CD14-positive monocyte (primary cell): ENCODE measurements around the gene NKAIN2. TPM values are rescaled to one million over a fixed set of nuclear protein-coding genes. Genes with fewer than 3 reads are reported as not detected.

Experiments used
- DNase-seq, 3 donors: peaks; one replicate each; pipeline ENCODE4 v3.0.0-alpha.2; 2011 to 2022
- H2AFZ ChIP-seq: 2 replicates; pipeline ENCODE4 v1.6.0; 2012; ENCODE audit warnings: mild to moderate bottlenecking, low read depth, low read length, inconsistent platforms; ENCODE audit not compliant: insufficient read depth, poor library complexity, severe bottlenecking
- H3K27ac ChIP-seq, 2 donors: 1 replicate in 1 of 2; 2 replicates in 1 of 2; pipeline ENCODE4 v1.5.1; 2012 to 2013; ENCODE audit warnings: low read length in 2 of 2, control low read depth in 1 of 2, inconsistent platforms in 1 of 2, low read depth in 1 of 2, mild to moderate bottlenecking in 1 of 2
- H3K27me3 ChIP-seq, 2 donors: one replicate each; pipeline versions ENCODE4 v1.6.0 to v1.6.1; 2011 to 2013; ENCODE audit warnings: low read length in 2 of 2; ENCODE audit not compliant: control insufficient read depth in 2 of 2, insufficient read depth in 2 of 2
- H3K36me3 ChIP-seq, 2 donors: replicated peaks in 1 of 2; 1 replicate in 1 of 2; 2 replicates in 1 of 2; pipeline versions ENCODE4 v1.5.1 to v1.6.1; 2012 to 2013; ENCODE audit warnings: low read length in 2 of 2, control low read depth in 1 of 2, inconsistent platforms in 1 of 2, mild to moderate bottlenecking in 1 of 2; ENCODE audit not compliant: insufficient read depth in 2 of 2, control insufficient read depth in 1 of 2
- H3K4me1 ChIP-seq, 2 donors: 1 replicate in 1 of 2; 2 replicates in 1 of 2; pipeline versions ENCODE4 v1.5.1 to v1.6.1; 2012 to 2013; ENCODE audit warnings: low read length in 2 of 2, control low read depth in 1 of 2, inconsistent platforms in 1 of 2, mild to moderate bottlenecking in 1 of 2, moderate library complexity in 1 of 2; ENCODE audit not compliant: insufficient read depth in 2 of 2, control insufficient read depth in 1 of 2
- H3K4me2 ChIP-seq: replicated peaks from 2 replicates; pipeline ENCODE3; 2012; ENCODE audit warnings: low read length, moderate library complexity, mild to moderate bottlenecking; ENCODE audit not compliant: poor library complexity, severe bottlenecking; ENCODE audit errors: extremely low read depth
- H3K4me3 ChIP-seq, 3 experiments: fragments of 200-600 bp in 1 of 3; sonication (generic) in 1 of 3; replicated peaks in 1 of 3; 1 replicate in 2 of 3; 2 replicates in 1 of 3; pipeline ENCODE4 v1.5.1; 2011 to 2013; ENCODE audit warnings: low read length in 3 of 3, mild to moderate bottlenecking in 3 of 3, control low read depth in 2 of 3, low read depth in 2 of 3, inconsistent platforms in 1 of 3, moderate library complexity in 1 of 3
- H3K79me2 ChIP-seq: 2 replicates; pipeline ENCODE4 v1.6.0; 2012; ENCODE audit warnings: mild to moderate bottlenecking, control low read depth, inconsistent platforms, low read length, moderate library complexity; ENCODE audit not compliant: insufficient read depth
- H3K9ac ChIP-seq: 2 replicates; pipeline ENCODE4 v1.6.0; 2017; ENCODE audit warnings: low read length, mild to moderate bottlenecking; ENCODE audit not compliant: insufficient read depth, poor library complexity, severe bottlenecking
- H3K9me3 ChIP-seq, 2 donors: replicated peaks in 1 of 2; 1 replicate in 1 of 2; 2 replicates in 1 of 2; pipeline versions ENCODE4 v1.5.1 to v1.6.1; 2012 to 2013; ENCODE audit warnings: low read length in 2 of 2, control low read depth in 1 of 2; ENCODE audit not compliant: control insufficient read depth in 1 of 2, insufficient read depth in 1 of 2
- H4K20me1 ChIP-seq: 2 replicates; pipeline ENCODE4 v1.6.0; 2012; ENCODE audit warnings: mild to moderate bottlenecking, low read length, control low read depth, moderate library complexity; ENCODE audit not compliant: insufficient read depth
- H3K27ac Mint-ChIP-seq, 7 donors: one replicate each; pipeline ENCODE4 v1.8.0; 2020; ENCODE audit warnings: mild to moderate bottlenecking in 7 of 7, mixed read lengths in 7 of 7, moderate library complexity in 6 of 7, inconsistent platforms in 2 of 7
- H3K27me3 Mint-ChIP-seq, 3 donors: one replicate each; pipeline ENCODE4 v1.8.0; 2021 to 2022; ENCODE audit warnings: low read depth in 3 of 3, mild to moderate bottlenecking in 3 of 3, mixed read lengths in 3 of 3, moderate library complexity in 3 of 3, inconsistent platforms in 1 of 3
- H3K36me3 Mint-ChIP-seq, 2 donors: one replicate each; pipeline ENCODE4 v1.8.0; 2020; ENCODE audit warnings: mixed read lengths in 2 of 2, inconsistent platforms in 1 of 2, mild to moderate bottlenecking in 1 of 2
- H3K4me1 Mint-ChIP-seq: one replicate; pipeline ENCODE4 v1.8.0; 2020; ENCODE audit warnings: mild to moderate bottlenecking, mixed read lengths
- H3K4me3 Mint-ChIP-seq, 2 donors: one replicate each; pipeline ENCODE4 v1.8.0; 2020; ENCODE audit warnings: mild to moderate bottlenecking in 2 of 2, mixed read lengths in 2 of 2, moderate library complexity in 1 of 2
- H3K9me3 Mint-ChIP-seq, 7 donors: one replicate each; pipeline ENCODE4 v1.8.0; 2020 to 2022; ENCODE audit warnings: mixed read lengths in 7 of 7, mild to moderate bottlenecking in 6 of 7, moderate library complexity in 6 of 7, inconsistent platforms in 2 of 7
- CTCF ChIP-seq: fragments of 200-600 bp; IDR thresholded peaks from one replicate; pipeline ENCODE4 v1.8.0; 2022; ENCODE audit warnings: antibody characterized with exemption, mild to moderate bottlenecking
- WGBS: methylation state at CpG from one replicate; pipeline ENCODE4 v1.1.5; 2013; ENCODE audit warnings: missing lambda C conversion rate; ENCODE audit not compliant: insufficient coverage; 5-methylcytosine and 5-hydroxymethylcytosine counted together
- intact Hi-C, 2 donors: fragments of 100-400 bp; cut with micrococcal nuclease; formaldehyde crosslinking; loops; one replicate each; pipeline versions ENCODE4 v1.15.0 to v1.15.1; 2023
- polyA plus RNA-seq, 3 donors: library from polyadenylated mRNA; depleted of rRNA in 1 of 3; unstranded in 2 of 3; stranded (reverse) in 1 of 3; fragments of 300-500 nt in 2 of 3; fragments of >200 nt in 1 of 3; fragmentation: Illumina TruSeq in 2 of 3; gene quantifications; 1 replicate in 2 of 3; 2 replicates in 1 of 3; pipeline ENCODE4 v1.2.3, GENCODE V29; 2012 to 2021

Gene NKAIN2
- polyA plus RNA-seq, 3 donors = not detected

- Mint-ChIP-seq H3K27me3 (no peaks in the 10 kb centered on the region), H3K4me1 (no peaks in the 10 kb centered on the region), H3K9me3 (peaks cover 1 to 6% (median 3%) of the 10 kb centered on the region in 7 donors), H3K4me3 (no peak overlapping the region), H3K27ac (no peak overlapping the region), H3K36me3 (no peaks in the 10 kb centered on the region)
- no peaks in the 10 kb centered on the region for H3K79me2 ChIP-seq
- no peaks in the 10 kb centered on the region for H3K27me3 ChIP-seq
- no peak overlapping the region for H3K9ac ChIP-seq
- TF ChIP-seq CTCF = no peak
- no peak overlapping the region for H3K4me2 ChIP-seq
- intact Hi-C loops = no loop called here
- H2AFZ ChIP-seq = no peak overlapping the region
- H4K20me1 ChIP-seq = no peaks in the 10 kb centered on the region
- DNase-seq = no peak
- WGBS = 100% methylated on average over 1 of the region's 5 CpGs
- H3K4me1 ChIP-seq = no peaks in the 10 kb centered on the region
- no peaks in the 10 kb centered on the region for H3K36me3 ChIP-seq
- no peak overlapping the region for H3K27ac ChIP-seq
- H3K4me3 ChIP-seq = no peak overlapping the region
- H3K9me3 ChIP-seq = peaks cover 0 to 3% of the 10 kb centered on the region in 2 donors
Measured at GRCh38 chr6:124668028-124668427, 864.4 kb downstream of the NKAIN2 start.

GRCh38 chr6:124669713-124670480 lies 866.2 kb downstream of the NKAIN2 start:
- Histone ChIP-seq H3K4me2 (no peak overlapping the region), H3K27ac (no peak overlapping the region), H3K4me1 (no peaks in the 10 kb centered on the region), H3K9me3 (no peaks in the 10 kb centered on the region), H2AFZ (no peak overlapping the region), H3K27me3 (no peaks in the 10 kb centered on the region), H3K4me3 (no peak overlapping the region), H3K79me2 (no peaks in the 10 kb centered on the region), H4K20me1 (no peaks in the 10 kb centered on the region), H3K9ac (no peak overlapping the region), H3K36me3 (no peaks in the 10 kb centered on the region)
- Mint-ChIP-seq H3K4me1 (no peaks in the 10 kb centered on the region), H3K4me3 (no peak overlapping the region), H3K36me3 (no peaks in the 10 kb centered on the region), H3K9me3 (peaks cover 0 to 5% (median 2%) of the 10 kb centered on the region in 7 donors), H3K27ac (no peak overlapping the region), H3K27me3 (no peaks in the 10 kb centered on the region)
- intact Hi-C loops = no loop called here
- 90% methylated on average over 2 of the region's 4 CpGs for WGBS
- DNase-seq = no peak
- TF ChIP-seq CTCF = no peak
